ENCODE data around the gene SLC35F4.

GRCh38 chr14:57875985-57876384, 10.1 kb upstream of the SLC35F4 start:
- TF ChIP-seq TCF12 (IDR thresholded peaks at IDR 0.05; ENCODE audit: low read depth) (no peak), RAD21 (IDR thresholded peaks at IDR 0.05; ENCODE audit: low read depth) (no peak), YY1 (IDR thresholded peaks at IDR 0.05; ENCODE audit: low read depth) (no peak), TAF1 (IDR thresholded peaks at IDR 0.05; ENCODE audit: low read depth) (no peak), CEBPB (IDR thresholded peaks at IDR 0.05) (no peak), EGR1 (IDR thresholded peaks at IDR 0.05) (no peak), TEAD4 (IDR thresholded peaks at IDR 0.05) (no peak), CREB1 (IDR thresholded peaks at IDR 0.05; ENCODE audit: low read depth) (no peak), EP300 (IDR thresholded peaks at IDR 0.05; ENCODE audit: borderline replicate concordance) (no peak), MAX (IDR thresholded peaks at IDR 0.05) (no peak), USF1 (IDR thresholded peaks at IDR 0.05) (no peak), REST (IDR thresholded peaks at IDR 0.05; ENCODE audit: low read depth) (no peak)

Measured in Ishikawa (cell line).